Endothelial cell of hepatic sinusoid (primary cell): Measurements from ENCODE around the gene MBD4.

Experiments
- in situ Hi-C: cut with HindIII; loops from 2 replicates; pipeline ENCODE4 v1.10.0; 2017; ENCODE audit warnings: low sequenced_read_pairs

Gene MBD4

DNA sequence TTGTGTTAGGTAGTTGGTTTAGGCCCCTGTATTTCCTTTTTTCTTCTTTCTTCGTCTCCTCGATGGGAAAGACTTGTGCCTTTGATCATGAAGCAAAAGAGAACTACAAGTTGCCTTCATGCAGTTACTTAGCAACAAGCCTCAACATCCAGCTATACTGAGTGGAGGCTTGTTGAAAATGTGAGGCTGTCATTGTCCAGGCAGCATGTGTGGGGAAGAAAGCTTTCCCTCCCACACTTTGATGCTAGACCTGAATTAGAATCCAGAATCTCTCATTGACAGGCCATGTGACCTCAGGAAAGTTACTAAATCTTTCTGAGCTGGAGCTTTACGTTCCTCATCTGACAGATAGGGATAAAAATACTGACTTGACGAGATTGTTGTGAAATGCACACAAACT, 24.0 kb upstream of the MBD4 start:
- in situ Hi-C loops, result no loop called here

DNA sequence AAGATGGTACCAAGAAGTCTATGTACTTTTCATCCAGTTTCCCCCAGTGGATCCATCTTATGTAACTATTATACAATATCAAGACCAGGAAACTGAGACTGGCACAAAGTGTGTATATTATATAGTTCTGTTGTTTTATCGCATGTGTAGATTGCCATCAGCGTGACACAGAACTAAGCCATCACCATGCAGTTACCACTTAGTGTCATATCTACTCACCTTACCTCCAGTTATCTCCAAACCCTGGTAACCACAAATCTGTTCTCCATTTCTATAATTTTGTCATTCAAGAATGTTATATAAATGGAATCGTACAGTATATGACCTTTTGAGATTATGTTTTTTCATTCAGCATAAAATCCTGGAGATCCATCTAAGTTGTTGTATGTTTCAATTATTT, 23.3 kb upstream of the MBD4 start:
- in situ Hi-C loops, result no loop called here

DNA sequence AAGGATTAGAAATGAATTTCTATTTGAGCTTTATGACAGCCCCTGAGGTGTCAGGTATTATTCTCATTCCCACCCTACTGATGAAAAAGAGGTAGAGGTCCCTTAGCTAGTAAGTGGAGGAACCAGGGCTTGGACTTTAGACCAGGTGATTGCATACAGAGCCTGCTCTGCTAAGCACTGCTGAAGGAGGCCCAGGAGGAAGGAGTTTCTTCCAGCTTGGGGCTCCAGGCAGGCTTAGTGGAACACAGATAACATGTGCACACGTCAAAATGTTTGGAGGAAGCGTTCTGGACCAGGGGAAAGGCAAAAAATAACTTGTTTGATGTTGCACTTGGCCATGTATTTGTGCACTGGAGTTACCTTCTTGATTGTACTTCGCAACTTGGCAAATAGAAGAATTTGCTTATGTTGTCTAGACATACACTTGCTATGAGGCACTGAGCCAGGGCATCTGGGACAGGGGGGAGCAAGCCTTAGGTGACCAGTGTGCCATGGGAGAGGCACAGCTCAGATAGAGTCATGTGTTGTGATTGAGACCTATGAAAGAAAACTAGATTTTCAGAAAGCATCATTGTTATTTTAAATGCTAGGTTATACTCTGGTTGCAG, 22.7 kb upstream of the MBD4 start:
- in situ Hi-C loops, result no loop called here

DNA sequence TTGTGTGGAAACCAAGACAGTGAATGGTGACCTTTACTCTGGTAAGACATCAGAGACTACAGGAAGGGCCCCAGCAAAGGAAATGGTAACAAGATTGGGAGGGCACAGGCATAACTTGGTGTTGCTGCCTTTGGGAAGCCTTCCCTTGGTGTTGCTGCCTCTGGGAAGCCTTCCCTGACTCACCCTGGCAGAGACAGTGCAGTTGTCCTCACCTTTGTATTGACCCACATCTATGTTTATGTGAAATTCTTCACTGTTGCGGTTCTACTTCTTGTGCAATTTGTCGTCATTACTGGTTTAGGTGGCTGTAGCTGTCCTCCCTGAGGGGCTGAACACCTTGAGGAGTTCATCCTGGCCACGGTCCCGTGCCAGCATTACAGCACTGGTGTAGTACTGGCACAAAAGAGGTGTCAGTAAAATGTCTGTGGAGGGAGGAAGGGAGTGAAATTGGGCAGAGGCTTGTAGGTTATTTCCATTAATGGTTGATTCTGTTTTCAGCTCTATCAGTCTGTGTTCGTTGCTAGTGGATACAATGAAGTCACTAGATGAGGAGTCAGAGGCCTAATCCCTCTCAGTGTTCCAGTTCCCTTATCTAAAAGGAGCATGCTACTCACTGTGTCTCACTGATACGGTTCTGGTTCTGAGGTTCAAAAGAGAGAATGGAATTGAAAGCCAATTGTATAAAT, 21.9 kb upstream of the MBD4 start:
- in situ Hi-C loops, result no loop called here

DNA sequence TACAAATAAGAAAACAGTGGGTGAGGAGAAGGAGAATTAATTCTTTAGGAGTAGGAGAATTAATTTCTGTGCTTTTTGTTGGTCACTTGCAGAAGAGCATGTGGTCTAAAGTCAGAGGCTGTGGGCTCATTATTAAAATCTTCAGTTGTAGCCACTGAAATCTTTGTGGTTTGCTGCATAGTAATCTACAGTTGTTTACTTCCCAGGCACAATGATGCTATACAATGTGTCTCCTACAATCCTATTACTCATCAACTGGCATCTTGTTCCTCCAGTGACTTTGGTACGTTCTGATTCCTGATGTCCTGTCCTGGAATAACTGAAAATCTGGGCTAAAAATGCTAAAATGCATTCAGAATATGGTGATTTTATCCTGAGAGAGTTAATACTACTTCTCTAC, 21.3 kb upstream of the MBD4 start:
- in situ Hi-C loops, result no loop called here

DNA sequence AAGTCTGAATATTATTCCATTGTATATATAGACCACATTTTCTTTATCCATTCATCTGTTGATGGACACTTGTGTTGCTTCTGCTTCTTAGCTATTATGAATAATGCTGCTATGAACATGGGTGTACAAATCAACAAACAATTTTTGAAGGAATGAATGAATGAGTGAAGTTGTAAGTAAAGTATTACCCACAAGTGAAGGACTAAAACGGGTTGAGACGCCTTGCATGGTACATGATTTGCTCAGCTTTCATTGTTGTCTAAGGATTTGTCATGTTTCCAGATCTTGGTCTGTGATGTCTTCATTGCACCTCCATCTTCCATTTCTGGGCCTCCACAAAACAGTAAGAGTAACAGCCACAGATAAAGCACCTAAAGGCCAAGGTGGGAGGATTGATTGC, 20.8 kb upstream of the MBD4 start:
- in situ Hi-C loops, result no loop called here

DNA sequence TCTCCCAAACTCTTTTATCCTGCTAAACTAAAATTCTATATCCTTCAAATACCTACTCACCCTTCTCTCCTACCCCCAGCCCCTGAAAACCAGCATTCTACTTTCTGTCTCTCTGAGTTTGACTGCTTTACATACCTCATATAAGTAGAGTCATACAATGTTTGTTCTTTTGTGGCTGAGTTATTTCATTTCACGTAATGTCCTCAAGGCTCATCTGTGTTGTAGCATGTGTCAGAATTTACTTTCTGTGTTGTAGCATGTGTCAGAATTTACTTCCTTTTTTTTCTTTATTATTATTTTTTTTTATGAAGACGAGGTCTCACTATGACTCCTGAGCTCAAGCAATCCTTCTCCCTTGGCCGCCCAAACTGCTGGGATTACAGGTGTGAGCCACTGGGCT, 20.4 kb upstream of the MBD4 start:
- in situ Hi-C loops, result no loop called here

DNA sequence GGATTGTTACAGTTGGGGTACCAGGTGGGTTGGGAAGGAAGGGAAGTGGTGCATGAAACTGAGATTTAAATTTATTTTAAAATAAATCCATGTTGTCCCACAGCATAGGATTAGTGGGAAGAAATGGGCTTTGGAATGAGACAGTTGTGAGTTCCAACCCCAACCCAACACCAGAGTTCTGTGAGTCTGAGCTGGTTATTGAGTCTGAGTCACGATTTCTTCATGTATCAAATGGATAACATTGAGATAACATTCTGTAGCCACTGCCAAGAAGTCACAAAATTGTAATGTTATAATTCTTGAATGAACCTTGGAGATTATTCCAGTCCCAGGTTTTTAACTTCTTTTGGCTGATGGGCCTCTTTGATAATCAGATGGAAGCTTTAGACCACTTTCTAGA, 14.0 kb upstream of the MBD4 start:
- in situ Hi-C loops, result no loop called here

DNA sequence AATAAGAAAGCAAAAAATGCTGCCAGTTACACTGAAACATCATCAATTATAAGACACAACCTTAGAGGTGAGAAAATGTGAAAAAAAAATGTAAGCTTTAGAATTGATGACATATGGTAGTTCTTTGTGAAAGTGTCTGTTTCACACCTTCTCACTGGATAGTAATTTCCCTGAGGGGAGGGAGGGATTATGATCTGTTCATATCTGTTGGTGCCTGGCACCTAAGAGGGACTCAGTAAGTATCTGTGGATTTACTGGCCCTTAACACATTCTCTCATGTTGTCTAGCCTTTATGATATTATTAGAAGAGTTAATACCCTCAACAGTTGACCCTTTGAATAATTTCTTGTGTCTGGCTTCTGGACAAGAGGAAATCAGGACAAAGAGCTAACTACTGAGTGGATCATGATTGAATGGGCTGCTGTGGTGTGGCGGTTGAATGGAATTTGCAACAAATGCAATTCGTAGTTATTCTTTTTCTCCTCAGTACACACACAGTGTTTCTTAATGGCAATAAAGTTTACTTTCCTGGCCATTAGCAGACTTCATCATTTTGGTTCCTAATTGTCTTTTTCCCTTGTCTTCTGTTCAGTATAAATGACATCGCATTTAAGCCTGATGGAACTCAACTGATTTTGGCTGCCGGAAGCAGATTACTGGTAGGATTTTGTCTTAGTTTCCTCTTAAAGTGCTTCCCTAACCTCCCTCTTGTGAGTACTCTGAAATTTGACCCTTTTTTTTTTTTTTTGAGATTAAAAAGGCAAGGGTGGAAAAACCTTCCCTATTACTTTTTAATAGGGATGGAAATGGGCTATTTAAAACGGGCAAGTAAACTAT, 9.7 kb upstream of the MBD4 start:
- in situ Hi-C loops, result no loop called here

DNA sequence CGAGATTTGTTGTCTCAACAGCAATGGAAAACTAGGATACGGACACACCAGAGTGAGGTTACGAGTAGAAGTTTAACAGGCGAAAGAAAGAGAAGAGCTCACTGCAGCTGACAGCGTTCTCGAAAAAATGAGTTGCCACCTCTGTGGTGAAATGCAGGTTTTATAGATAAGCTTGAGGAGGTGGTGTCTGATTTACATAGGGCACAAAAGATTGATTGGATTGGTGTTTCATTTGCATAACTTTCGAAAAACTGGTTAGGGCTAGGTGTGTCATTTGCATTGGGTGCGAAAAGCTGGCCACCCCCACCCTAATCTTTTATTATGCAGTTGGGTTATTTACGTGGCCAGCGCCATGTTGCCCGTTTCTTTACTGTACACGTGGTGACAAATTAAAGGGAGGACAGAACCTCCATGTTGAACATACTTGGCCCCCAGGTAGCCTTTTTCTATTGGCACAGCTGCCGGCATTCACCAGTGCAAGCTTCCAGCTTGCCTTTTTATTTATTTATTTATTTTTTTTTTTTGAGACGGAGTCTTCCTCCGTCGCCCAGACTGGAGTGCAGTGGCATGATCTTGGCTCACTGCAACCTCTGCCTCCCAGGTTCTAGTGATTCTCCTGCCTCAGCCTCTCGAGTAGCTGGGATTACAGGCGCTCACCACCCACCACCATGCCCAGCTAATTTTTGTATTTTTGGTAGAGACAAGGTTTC, 8.6 kb upstream of the MBD4 start:
- in situ Hi-C loops, result no loop called here

DNA sequence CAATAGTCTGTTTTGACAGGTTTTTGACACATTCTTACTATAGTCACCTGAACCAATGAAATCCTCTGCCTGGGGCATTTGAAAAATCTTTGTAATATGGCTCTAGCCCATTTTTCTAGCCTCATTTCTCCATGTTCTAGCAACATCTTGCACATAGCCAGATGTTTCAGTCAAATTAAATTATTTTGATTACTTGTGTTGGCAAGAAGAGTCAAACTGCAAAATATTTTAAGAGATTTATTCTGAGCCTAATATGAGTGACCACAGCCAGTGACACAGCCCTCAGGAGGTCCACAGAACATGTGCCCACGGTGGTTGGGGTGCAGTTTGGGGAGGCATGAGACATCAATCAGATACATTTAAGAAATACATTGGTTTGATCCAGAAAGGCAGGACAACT, 7.2 kb upstream of the MBD4 start:
- in situ Hi-C loops, result no loop called here

DNA sequence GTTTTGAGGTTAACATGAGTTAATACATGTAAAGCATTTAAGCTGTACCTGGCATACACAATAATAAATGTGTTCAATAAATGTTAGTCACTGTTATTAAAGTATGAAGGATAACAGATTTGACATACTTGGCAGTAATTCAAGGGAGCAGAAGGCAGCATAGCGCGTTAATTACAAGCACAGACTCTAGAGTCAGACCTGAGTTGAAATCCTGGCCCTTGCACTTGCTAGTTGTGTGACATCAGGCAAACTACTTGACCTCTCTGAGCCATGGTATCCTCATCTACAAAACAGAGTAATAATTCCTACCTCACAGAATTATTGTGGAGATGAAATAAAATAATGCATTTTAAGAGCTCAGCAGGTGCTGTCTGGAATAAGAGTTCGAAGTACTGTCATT, 5.7 kb upstream of the MBD4 start:
- in situ Hi-C loops, result no loop called here

DNA sequence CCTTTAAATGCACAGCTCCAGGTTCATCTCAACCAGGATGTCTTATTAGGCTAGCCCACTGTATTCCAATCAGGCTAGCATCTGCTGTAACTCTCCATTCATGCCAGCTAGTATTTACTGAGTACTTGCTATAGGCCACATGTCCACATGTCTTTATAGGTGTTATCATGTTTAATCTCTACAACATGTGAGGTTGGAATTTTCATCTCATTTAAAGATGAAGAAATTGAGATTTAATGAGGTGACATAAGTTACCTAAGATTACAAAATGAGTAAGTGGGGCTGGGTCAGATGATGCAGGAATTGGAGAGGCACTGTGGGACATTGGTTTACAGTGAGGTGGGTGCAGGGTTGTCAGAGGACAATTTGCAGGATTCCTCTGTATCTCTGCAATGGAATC, 3.2 kb upstream of the MBD4 start:
- in situ Hi-C loops, result loop anchor here (5.0 kb wide), 2 partner anchors 99 to 384 kb away; partner anchors contain the start of gene H1-8

DNA sequence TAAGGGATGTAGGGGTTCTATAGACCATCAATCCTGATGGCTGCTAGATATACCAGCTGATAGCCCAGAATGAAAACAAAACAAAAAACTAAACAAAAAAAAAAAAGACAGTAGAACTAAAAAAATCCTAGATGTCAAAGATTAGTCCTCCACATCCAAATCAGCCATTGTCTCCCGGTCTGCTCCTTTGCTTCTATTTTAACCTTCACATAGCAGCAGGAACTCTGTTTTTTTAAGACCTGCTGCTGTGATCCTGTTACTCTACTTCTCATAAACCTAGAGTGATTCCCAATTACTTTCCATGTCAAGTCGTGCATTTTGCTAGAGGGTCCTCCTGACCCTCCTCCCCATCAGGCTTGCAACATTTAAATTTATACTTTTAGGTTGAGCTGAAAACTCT, 2.7 kb upstream of the MBD4 start:
- in situ Hi-C loops, result loop anchor here (5.0 kb wide), 2 partner anchors 100 to 385 kb away; partner anchors contain the start of gene H1-8

DNA sequence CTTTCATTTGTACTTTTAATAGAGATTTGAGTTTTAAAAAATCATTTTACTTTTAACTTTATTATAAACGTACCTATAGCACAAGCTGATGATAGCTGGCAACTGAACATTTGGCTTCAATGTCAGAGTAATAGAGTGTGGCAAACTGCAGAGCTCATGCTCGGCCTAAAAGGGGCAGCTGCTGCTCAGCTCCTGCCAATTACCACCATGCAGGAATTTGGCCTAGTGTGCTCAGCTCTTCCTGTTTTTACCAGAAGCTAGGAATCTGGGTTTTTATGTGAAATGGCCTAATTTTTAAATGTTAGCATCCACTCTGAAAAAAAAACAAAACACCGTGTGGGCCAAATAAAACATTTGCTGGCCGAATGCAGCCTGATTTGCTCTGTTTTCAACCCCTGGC, 2.0 kb upstream of the MBD4 start:
- in situ Hi-C loops, result loop anchor here (5.0 kb wide), 2 partner anchors 101 to 386 kb away; partner anchors contain the start of gene H1-8

DNA sequence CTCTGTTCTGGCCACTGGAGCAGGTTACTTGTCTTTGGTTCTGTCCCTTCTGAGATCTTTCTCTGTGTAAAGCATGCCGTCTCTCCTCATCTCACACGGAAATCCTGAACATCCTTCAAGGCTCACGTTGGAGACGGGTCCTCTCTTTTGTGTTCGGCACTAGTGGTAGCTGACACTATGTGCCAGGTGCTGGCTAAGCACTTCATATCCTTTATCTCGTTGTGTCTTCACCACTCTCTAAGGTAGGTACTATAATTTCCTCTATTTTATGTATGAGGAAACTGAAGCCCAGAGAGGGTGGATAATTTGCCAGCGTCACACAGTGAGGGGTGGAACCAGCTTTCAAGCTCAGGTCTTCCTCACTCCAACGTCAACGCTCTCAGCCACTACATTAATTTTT, 1.5 kb upstream of the MBD4 start:
- in situ Hi-C loops, result loop anchor here (5.0 kb wide), 2 partner anchors 101 to 386 kb away; partner anchors contain the start of gene H1-8

DNA sequence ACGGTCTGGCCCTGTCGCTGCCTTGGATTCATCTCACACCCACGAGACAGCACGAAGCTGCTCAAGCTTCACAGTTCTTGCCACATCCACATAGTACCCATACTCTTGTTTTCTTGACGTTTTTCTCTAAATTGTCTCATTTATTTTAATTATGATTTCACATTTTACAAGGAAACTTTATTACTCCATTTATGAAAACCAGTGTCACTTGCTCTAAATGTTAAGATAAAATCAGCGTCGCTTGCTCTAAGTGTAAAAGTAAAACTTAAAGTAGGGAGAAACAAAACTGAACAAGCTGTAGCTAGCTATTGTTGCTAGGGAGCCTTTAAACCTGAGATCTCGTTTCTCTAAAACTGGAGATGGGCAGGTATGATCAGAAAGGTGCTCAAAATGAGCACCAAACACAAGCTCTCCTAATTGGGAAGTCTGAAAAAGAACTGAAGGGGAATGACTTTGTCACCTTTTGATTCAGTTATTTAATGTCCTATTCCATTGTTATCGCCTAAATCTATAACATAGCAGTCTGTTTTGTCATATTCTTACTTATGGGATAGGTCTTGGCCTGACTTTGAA, 956 bp upstream of the MBD4 start:
- in situ Hi-C loops, result loop anchor here (5.0 kb wide), 2 partner anchors 102 to 387 kb away; partner anchors contain the start of gene H1-8

DNA sequence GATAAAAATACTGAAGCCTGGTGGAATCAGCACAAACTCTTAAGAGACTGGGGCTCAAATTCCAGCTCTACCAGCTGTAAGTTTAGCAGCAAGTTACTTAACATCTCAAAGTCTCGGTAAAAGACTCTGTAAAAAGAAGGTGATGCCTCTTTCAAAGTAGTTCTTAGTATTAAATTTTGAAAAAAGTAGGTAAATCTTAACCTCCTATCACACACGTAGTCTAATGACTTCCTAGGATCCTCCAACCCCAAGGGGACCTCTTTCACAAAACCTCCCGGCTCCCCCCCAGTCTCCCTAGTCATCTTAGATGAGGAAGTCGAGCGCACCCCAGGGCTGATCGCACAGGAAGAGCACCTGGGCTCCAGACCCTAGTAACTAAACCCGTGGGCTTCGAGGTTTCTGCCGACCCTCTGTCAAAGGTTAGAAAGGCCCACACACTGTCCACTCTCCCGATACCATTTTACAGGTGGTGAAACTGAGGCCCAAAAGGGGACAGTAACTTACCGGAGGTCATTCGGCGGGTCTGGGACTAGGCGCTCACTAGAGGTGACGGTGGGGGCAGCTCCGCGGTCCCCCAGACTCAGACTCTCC, 427 bp downstream of the MBD4 start:
- in situ Hi-C loops, result no loop called here

DNA sequence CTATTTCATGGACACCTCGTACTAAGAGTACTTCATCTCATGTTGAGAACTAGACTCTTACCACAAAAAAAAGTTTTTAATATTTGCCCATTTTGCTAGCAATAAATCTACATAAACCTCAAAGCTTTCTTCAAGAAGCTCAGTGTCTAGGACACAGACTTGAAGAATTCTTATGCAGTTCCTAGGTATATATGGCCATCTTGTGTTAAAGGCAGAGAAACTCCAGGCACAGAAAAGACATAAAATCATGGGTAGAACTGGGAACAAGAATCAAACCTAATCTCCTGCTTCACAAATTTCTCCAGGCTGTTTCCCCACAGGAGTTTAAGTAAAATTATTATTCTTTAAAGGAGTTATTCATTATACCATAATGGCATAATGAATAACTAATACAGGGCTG, 4.4 kb downstream of the MBD4 start:
- in situ Hi-C loops, result no loop called here

DNA sequence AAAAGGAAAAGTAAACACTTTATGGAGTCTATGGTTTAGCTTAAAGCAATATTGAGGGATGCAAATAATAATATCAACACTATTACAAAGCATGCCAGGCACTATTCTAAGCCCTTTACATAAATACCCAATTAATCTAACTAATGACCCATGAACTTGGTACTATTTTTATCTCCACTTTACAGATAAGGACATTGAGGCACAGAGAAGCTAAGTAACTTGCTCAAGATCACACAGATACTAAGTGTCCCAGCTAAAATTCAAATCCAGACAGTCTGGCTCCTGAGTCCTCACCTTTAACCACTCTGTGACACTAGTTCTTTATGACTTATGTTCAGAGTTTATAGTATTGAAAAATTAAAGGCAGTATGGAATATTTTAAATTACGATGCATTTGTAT, 5.6 kb downstream of the MBD4 start:
- in situ Hi-C loops, result no loop called here
